IMR-90 (cell line): ENCODE results near the gene NOXA1. TPM values are rescaled to one million over a fixed set of nuclear protein-coding genes. Genes with fewer than 3 reads are reported as not detected.

ENCODE experiments used
- ATAC-seq: fragments of 200-7000 bp; cut with Tn5 transposase; 2 replicates; pipeline ENCODE4 v1.9.1; 2020; ENCODE audit warnings: low read depth, mild to moderate bottlenecking, moderate library complexity
- BruUV-seq: library from RNA; stranded (reverse); fragments of 400-500 nt; replicated peaks from 2 replicates; lab custom pipeline; 2021; lab: Mats Ljungman, UMichigan
- CTCF ChIA-PET: fragments of 300-600 bp; formaldehyde crosslinking; extraction: SDS; loops from one replicate; lab custom pipeline; 2021; ENCODE audit warnings: antibody characterized with exemption; lab: Yijun Ruan, JAX
- POLR2A ChIA-PET: fragments of 300-600 bp; sonication (Branson Sonifier 250); formaldehyde crosslinking; loops from one replicate; lab custom pipeline; 2022; ENCODE audit warnings: antibody characterized with exemption; ENCODE audit not compliant: unreplicated experiment; lab: Charles Lee
- DNase-seq: peaks from one replicate; pipeline ENCODE4 v3.0.0; 2013
- H2AFZ ChIP-seq: replicated peaks from 2 replicates; pipeline ENCODE3; 2013; ENCODE audit warnings: low read length, mild to moderate bottlenecking; ENCODE audit not compliant: poor library complexity
- H2AK5ac ChIP-seq: 2 replicates; pipeline ENCODE4 v1.6.1; 2013; ENCODE audit warnings: low read depth, low read length, inconsistent platforms
- H2AK9ac ChIP-seq: replicated peaks from 2 replicates; pipeline ENCODE3; 2013; ENCODE audit warnings: mild to moderate bottlenecking, low read depth, low read length, moderate library complexity; ENCODE audit not compliant: poor library complexity
- H2BK120ac ChIP-seq: 2 replicates; pipeline ENCODE4 v1.6.1; 2013; ENCODE audit warnings: low read depth, low read length, inconsistent platforms
- H2BK15ac ChIP-seq: 3 replicates; pipeline ENCODE4 v1.6.1; 2013; ENCODE audit warnings: low read depth, low read length, inconsistent platforms
- H2BK20ac ChIP-seq: 2 replicates; pipeline ENCODE4 v1.6.1; 2013; ENCODE audit warnings: low read depth, mild to moderate bottlenecking, inconsistent platforms, low read length, moderate library complexity
- H2BK5ac ChIP-seq: 2 replicates; pipeline ENCODE4 v1.6.1; 2013; ENCODE audit warnings: mild to moderate bottlenecking, low read depth, low read length, inconsistent platforms; ENCODE audit not compliant: poor library complexity, severe bottlenecking
- H3K14ac ChIP-seq: replicated peaks from 2 replicates; pipeline ENCODE4 v1.6.1; 2013; ENCODE audit warnings: low read depth, low read length, inconsistent platforms
- H3K18ac ChIP-seq: 2 replicates; pipeline ENCODE4 v1.6.1; 2013; ENCODE audit warnings: low read depth, low read length, control low read depth
- H3K23ac ChIP-seq: 2 replicates; pipeline ENCODE4 v1.6.1; 2013; ENCODE audit warnings: low read depth, low read length, inconsistent platforms
- H3K27ac ChIP-seq: 2 replicates; pipeline ENCODE4 v1.5.1; 2013; ENCODE audit warnings: mild to moderate bottlenecking, control low read depth, low read length; ENCODE audit not compliant: insufficient read depth
- H3K27me3 ChIP-seq: 2 replicates; pipeline ENCODE4 v1.6.1; 2013; ENCODE audit warnings: low read length; ENCODE audit not compliant: control insufficient read depth, insufficient read depth
- H3K36me3 ChIP-seq: 2 replicates; pipeline ENCODE4 v1.6.1; 2013; ENCODE audit warnings: low read length, mixed read lengths; ENCODE audit not compliant: control insufficient read depth, insufficient read depth
- H3K4ac ChIP-seq: 2 replicates; pipeline ENCODE4 v1.6.1; 2013; ENCODE audit warnings: low read depth, low read length, inconsistent platforms
- H3K4me1 ChIP-seq: 2 replicates; pipeline ENCODE4 v1.6.1; 2013; ENCODE audit warnings: low read length, mixed read lengths; ENCODE audit not compliant: control insufficient read depth, insufficient read depth
- H3K4me2 ChIP-seq: 2 replicates; pipeline ENCODE4 v1.6.1; 2013; ENCODE audit warnings: low read depth, mild to moderate bottlenecking, control low read depth, low read length, moderate library complexity
- H3K4me3 ChIP-seq: 2 replicates; pipeline ENCODE4 v1.5.1; 2013; ENCODE audit warnings: low read depth, mild to moderate bottlenecking, control low read depth, low read length, moderate library complexity; ENCODE audit not compliant: insufficient read depth
- H3K56ac ChIP-seq: 2 replicates; pipeline ENCODE4 v1.6.1; 2013; ENCODE audit warnings: low read length, inconsistent platforms; ENCODE audit not compliant: insufficient read depth; ENCODE audit errors: extremely low read depth
- H3K79me1 ChIP-seq, 2 experiments: 2 replicates each; pipeline ENCODE4 v1.6.1; 2013; ENCODE audit warnings: low read length in 2 of 2, inconsistent platforms in 1 of 2, low read depth in 1 of 2
- H3K9ac ChIP-seq: 2 replicates; pipeline ENCODE4 v1.6.1; 2013; ENCODE audit warnings: low read depth, low read length, control low read depth
- H3K9me1 ChIP-seq: 2 replicates; pipeline ENCODE4 v1.6.1; 2013; ENCODE audit warnings: low read length, inconsistent platforms; ENCODE audit not compliant: insufficient read depth
- H3K9me3 ChIP-seq: 2 replicates; pipeline ENCODE4 v1.6.1; 2013; ENCODE audit warnings: low read length; ENCODE audit not compliant: control insufficient read depth, insufficient read depth
- H4K20me1 ChIP-seq: 2 replicates; pipeline ENCODE4 v1.6.1; 2013; ENCODE audit warnings: low read length, inconsistent platforms; ENCODE audit not compliant: insufficient read depth
- H4K5ac ChIP-seq: 2 replicates; pipeline ENCODE4 v1.6.1; 2013; ENCODE audit warnings: mild to moderate bottlenecking, low read depth, low read length, control low read depth
- H4K8ac ChIP-seq, 2 experiments: 2 replicates each; pipeline ENCODE4 v1.6.1; 2013; ENCODE audit warnings: low read depth in 2 of 2, low read length in 2 of 2, control low read depth in 1 of 2, inconsistent platforms in 1 of 2
- H4K91ac ChIP-seq: 2 replicates; pipeline ENCODE4 v1.6.1; 2013; ENCODE audit warnings: low read depth, low read length, inconsistent platforms; ENCODE audit not compliant: insufficient read depth
- BHLHE40 ChIP-seq: fragments of 150-350 bp; IDR thresholded peaks from 2 replicates; pipeline ENCODE4 v1.6.1; 2016; ENCODE audit warnings: mild to moderate bottlenecking, low read depth, low read length
- whole genome bisulfite sequencing, 2 experiments: methylation state at CpG; one replicate each; pipeline versions ENCODE4 v1.1.5 to v1.1.7; 2013; ENCODE audit warnings: missing lambda C conversion rate in 2 of 2; ENCODE audit not compliant: insufficient read length in 1 of 2; ENCODE audit errors: extremely low coverage in 2 of 2; 5-methylcytosine and 5-hydroxymethylcytosine counted together
- dilution Hi-C: fragments of 300-500 bp; cut with HindIII; formaldehyde crosslinking; loops from one replicate; pipeline ENCODE4 v1.14.3; 2018; ENCODE audit warnings: low sequenced_read_pairs; ENCODE audit not compliant: unreplicated experiment
- in situ Hi-C: fragments of 300-500 bp; cut with MboI; formaldehyde crosslinking; loops from 3 replicates; pipeline ENCODE4 v1.14.3; 2019; ENCODE audit warnings: low sequenced_read_pairs, inconsistent platforms, mixed read lengths
- intact Hi-C: fragments of 100-400 bp; cut with micrococcal nuclease; formaldehyde crosslinking; loops from 2 replicates; pipeline ENCODE4 v1.10.0; 2022
- polyA plus RNA-seq, 3 experiments: library from polyadenylated mRNA; depleted of rRNA; stranded (reverse); fragments of >200 nt; gene quantifications; 2 replicates each; pipeline ENCODE4 v1.2.3, GENCODE V29; 2012; ENCODE audit warnings: low replicate concordance in 1 of 3
- total RNA-seq: library from RNA; depleted of rRNA; stranded (reverse); fragments of >200 nt; gene quantifications from 2 replicates; pipeline ENCODE4 v1.2.3, GENCODE V29; 2012
- TF ChIP-seq, protein P1 (sequence below): conservative IDR thresholded peaks from 2 replicates; pipeline ENCODE4 v1.5.1; 2012; ENCODE audit warnings: mild to moderate bottlenecking, low read depth, low read length, improper control_type of control experiment

The NOXA1 gene
- total and polyA plus RNA-seq, 2 of the 4 experiments (the other 2 are of a cell fraction): 0.17 TPM; not detected in 1

DNA sequence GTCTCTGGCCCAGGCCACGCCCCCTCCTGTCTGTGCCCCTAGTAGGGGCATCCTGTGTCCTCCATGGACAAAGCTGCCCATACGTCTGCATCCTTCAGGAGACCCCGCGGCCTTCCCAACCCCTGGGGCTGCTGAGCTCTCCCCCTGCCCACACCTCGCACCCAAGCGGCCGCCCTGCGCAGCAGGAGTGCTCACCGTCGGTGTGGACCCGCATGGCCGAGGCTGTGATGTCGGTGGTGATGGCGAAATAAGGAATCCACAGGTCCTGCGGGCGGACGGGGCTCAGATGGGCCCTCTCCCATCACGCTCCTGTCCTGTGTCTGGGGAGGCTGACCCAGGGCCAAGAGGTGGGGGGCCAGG is 40.7 kb downstream of the NOXA1 start:
- H3K9me1 ChIP-seq: no peaks in the 10 kb centered on the region
- DNase-seq: no peak
- H4K91ac ChIP-seq: no peak overlapping the region
- no peak overlapping the region for H3K56ac ChIP-seq
- POLR2A ChIA-PET: no interaction called here
- WGBS, 2 experiments: 79% methylated on average over 6 of the region's 18 CpGs; no CpG with 5 or more reads in 1 of the 2 experiments
- dilution Hi-C loops (no loop called here), in situ Hi-C loops (no loop called here), intact Hi-C loops (no loop called here)
- H4K5ac ChIP-seq: no peak overlapping the region
- no peak overlapping the region for H2AFZ ChIP-seq
- no peaks in the 10 kb centered on the region for H4K20me1 ChIP-seq
- H2BK120ac ChIP-seq: no peak overlapping the region
- H4K8ac ChIP-seq: no peak overlapping the region
- H3K27me3 ChIP-seq: peaks cover 5% of the 10 kb centered on the region; the same call in 1 of the 2 replicates
- H3K14ac ChIP-seq: no peak overlapping the region
- no peak overlapping the region for H2AK9ac ChIP-seq
- no peaks in the 10 kb centered on the region for H3K9me3 ChIP-seq
- CTCF ChIA-PET: no interaction called here
- no peak overlapping the region for H2BK15ac ChIP-seq
- no peak overlapping the region for H2BK5ac ChIP-seq
- no peak overlapping the region for H2BK20ac ChIP-seq
- H3K4me2 ChIP-seq: no peak overlapping the region
- no peak overlapping the region for H2AK5ac ChIP-seq
- no peak for ATAC-seq
- no peaks in the 10 kb centered on the region for H3K79me1 ChIP-seq
- peaks cover 4% of the 10 kb centered on the region for H3K4me1 ChIP-seq
- no peak overlapping the region for H3K18ac ChIP-seq
- H3K4me3 ChIP-seq: no peak overlapping the region
- no peak overlapping the region for H3K23ac ChIP-seq
- no peak overlapping the region for H3K9ac ChIP-seq
- BruUV-seq: no TSS peak
- no peak overlapping the region for H3K27ac ChIP-seq
- no peaks in the 10 kb centered on the region for H3K36me3 ChIP-seq
- no peak overlapping the region for H3K4ac ChIP-seq
- TF ChIP-seq BHLHE40: no peak
- TF ChIP-seq, protein P1, sequence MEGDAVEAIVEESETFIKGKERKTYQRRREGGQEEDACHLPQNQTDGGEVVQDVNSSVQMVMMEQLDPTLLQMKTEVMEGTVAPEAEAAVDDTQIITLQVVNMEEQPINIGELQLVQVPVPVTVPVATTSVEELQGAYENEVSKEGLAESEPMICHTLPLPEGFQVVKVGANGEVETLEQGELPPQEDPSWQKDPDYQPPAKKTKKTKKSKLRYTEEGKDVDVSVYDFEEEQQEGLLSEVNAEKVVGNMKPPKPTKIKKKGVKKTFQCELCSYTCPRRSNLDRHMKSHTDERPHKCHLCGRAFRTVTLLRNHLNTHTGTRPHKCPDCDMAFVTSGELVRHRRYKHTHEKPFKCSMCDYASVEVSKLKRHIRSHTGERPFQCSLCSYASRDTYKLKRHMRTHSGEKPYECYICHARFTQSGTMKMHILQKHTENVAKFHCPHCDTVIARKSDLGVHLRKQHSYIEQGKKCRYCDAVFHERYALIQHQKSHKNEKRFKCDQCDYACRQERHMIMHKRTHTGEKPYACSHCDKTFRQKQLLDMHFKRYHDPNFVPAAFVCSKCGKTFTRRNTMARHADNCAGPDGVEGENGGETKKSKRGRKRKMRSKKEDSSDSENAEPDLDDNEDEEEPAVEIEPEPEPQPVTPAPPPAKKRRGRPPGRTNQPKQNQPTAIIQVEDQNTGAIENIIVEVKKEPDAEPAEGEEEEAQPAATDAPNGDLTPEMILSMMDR: no peak
